GM21786 (cell line): ENCODE results near the gene DUSP22.
"Not testable (repeated sequence)": the region's sequence is repeated elsewhere in the genome, so short reads cannot be mapped to it uniquely, and the experiment has no call there.

Experiments
- ATAC-seq: cut with Tn5 transposase; IDR thresholded peaks from one replicate; pipeline ENCODE4 v1.9.1; 2021; ENCODE audit not compliant: unreplicated experiment

DUSP22 gene

GRCh38 chr6:291697-292505, at the start of gene DUSP22:
Gene DUSP22 (plus strand): TSS chr6:292487. CDS start chr6:292540, 53 bp downstream.
- ATAC-seq, result peak; percentile 33

DNA sequence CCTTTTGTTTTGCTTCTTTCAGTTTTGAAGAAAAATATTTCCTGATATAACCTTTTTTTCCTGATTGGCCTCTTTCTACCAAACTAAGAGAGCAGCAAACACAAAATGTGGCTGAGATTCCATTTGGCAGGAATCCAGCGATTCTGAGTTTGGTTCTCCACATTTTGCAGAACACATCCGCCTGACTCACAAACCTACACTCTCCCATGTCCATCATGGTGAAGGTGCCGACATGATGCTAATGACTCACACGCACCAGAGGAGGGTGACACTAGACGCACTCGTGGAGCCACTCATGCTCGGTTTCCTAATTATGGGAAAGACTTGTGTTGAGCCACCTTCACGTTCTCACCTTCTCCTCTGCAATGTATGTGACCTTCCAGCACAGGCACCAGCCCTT, 45.9 kb upstream of the DUSP22 start:
- no peak for ATAC-seq

DNA sequence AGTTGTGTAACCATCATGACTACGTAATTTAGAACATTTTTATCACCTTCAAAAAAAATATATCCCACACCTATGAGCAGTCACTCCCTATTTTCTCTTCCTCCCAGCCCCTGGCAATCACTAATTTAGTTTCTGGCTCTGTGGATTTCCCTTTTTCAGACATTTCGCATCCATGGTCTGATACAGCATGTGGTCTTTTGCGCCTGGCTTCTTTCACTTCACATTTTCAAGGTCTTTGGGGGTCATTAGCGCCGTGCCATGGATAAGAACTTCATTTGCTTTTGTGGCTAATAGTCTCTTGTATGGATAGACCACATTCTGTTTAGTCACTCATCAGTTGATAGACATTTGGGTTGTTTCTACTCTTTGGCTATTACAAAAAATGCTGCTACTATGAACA, 44.9 kb upstream of the DUSP22 start:
- ATAC-seq, result no peak

- ATAC-seq, result not testable (repeated sequence)
Measured at GRCh38 chr6:248046-248445, 44.2 kb upstream of the DUSP22 start.

GRCh38 chr6:250676-251075, 41.6 kb upstream of the DUSP22 start:
- no peak for ATAC-seq

GRCh38 chr6:251920-252319, 40.4 kb upstream of the DUSP22 start:
- peak; percentile 49 for ATAC-seq

DNA sequence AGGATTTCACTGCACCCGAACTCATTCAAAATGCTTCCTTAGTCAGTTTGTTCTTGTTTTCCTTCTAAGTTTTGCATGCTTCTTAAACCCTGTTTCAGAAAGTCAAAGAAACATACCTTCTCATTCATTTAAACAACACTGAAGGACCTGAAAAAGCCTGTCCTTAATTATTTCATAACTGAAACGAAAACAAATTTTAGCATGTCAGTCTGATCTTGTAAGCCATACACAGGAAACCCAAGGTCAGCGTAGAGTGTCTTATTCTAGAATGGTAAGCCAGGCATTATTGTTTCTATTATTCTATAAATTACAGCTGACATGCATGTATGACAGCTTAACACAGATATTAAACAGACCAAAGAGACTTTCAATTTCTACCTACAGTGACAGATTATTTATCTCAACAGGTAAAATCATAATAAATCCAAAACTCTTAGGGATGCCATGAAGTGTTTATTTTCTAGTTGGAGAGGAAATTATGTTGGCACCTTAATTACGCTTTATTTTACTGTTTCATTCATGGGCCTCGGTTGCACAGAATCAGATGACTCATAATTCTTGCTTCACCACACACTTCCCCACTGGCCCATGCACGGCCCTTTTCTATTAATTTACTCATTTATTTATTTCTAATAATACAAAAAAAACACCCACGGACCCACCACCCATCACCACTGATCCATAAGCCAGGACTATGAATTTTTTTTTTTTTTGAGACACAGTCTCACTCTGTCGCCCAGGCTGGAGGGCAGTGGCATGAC, 39.3 kb upstream of the DUSP22 start:
- ATAC-seq, result no peak

- no peak for ATAC-seq
Measured at GRCh38 chr6:254016-254415, 38.3 kb upstream of the DUSP22 start.

- ATAC-seq, result no peak
Measured at GRCh38 chr6:255041-255750, 37.1 kb upstream of the DUSP22 start.

DNA sequence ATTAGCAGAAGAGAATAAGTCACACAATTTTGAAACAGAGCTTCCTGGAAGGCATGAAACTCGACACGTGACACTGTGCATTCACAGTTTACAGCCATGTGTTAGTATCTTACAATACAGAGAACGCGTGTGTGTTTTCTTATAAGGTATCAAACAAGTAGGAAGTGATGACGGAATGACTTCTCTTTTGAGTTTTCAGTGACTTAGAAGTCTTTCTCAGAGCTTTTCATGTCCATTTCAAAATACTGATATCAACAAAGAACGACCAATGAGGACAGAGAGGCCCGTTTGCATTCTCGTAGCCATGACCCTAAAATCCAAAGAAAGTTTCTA, 36.6 kb upstream of the DUSP22 start:
- no peak for ATAC-seq

DNA sequence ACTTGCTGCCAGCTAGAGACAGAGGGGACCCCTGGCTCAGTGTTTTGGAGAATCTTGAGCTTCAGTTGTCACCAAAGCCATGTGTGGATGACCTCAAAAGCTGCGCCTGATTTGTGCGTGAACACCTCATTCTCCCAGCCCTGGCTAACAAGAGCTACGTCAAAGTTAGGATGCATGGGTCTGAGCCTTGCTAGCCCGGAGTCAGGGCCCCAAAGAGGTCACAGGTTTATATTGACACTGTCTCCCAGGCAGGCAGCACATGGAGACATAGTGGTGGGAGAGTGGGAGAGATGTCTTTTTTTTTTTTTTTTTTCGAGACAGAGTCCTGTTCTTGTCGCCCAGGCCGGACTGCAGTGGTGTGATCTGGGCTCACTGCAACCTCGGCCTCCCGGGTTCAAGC, 36.1 kb upstream of the DUSP22 start:
- ATAC-seq, result no peak

DNA sequence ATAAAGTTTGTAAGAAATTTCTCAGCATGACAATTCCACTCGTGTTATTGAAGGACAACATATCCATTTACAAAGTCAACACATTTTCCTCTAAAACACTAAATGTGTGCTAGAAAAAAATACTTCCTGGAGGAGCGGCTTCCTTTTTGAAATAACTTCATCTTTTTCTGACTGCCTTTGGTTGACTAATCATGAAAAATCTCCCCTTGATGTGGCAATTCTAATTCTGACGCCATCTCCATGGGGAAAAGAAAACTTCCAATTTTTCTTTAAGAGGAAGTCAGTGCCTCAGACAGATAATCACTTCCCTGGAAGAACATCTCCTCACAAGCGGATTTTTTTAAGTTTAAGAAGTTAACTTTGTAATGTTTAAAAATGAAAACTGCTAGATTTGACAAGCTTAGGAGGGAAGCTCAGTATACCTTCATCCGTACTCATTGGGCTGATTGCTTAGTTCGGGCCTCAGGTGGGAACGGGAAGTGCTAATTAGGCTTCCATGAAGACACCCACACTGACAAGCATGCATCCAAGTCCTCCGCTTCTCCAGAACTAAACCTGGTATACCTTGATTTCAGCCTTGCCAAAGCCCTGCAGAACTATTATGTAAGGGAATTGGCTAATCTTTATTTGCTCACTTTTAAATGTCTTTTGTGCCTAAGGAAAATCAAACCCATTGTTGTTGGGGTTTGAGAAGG, 35.1 kb upstream of the DUSP22 start:
- ATAC-seq, result no peak

DNA sequence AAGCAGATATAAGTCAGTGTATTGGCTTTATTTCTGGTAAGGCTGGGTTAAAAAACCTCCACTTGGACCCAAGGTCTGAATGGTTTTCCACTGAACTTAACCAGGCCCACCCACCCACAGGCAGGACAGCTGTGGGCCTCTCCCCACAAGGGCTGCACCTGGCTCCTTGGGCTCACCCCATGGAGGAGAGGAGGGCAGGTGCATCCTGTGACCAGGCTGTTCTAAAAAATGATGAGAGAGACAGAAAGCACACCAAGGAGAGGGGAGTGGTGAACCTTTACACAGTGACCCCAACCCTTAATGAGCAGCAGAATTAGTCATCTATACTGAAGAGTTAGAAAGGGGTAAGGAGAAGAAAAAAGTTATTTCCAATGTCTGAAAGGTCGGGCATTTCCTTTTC, 34.5 kb upstream of the DUSP22 start:
- ATAC-seq, result no peak

DNA sequence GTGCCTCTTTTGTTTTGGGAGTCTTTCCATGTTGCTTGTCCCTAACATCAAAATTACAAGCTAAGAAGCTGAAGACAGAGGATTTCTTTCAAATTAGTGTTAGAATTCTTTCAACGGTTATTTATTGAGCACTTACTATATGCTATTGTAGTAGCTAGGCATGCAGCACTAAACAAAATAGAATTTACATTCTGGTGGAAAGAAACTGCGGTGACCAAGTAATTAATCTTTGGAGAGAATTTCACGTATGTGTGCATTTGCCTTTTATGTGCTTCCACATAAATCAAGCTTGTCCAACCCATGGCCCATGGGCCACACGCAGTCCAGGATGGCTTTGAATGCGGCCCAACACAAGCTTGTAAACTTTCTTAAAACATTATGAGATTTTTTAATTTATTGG, 33.0 kb upstream of the DUSP22 start:
- ATAC-seq, result no peak

DNA sequence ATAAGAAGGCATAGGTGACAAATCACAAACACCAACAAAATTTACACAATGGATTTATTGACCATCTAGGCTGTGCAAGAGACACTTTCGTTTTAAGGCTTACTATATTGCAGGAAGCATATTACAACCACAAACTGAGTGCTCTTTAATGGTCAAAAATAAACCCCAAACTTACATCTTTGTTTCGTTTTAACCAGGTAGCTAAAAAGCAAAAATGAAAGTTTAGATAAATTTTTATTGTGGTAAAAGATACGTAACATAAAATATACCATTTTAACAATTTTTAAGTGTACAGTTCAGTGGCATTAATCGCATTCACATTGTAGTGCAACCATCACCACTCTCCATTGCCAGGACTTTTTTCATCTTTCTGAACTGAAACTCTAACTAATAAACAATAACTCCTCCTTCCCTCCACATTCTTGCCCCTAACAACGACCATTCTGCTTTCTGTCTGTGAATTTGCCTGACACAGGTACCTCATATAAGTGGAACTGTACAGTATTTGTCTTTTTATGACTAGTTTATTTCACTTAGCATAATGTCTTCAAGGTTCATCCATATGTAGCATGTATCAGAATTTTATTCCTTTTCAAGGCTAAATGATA, 32.3 kb upstream of the DUSP22 start:
- peak; percentile 87 for ATAC-seq

DNA sequence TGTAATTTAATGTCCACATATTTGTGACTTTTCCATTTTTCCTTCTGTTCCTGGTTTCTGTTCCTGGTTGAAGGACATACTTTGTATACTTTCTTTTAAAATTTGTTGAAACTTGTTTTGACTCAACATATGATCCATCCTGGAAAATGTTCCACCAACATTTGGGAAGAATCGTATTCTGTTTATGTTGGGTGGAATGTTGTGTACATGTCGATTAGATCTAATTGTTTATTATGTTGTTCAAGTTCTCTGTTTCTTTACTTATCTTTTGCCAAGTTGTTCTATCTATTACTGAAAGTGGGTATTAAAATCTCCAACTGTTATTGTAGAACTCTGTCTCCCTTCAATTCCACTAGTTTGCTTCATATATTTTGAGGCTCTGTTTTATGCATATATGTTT, 27.7 kb upstream of the DUSP22 start:
- ATAC-seq, result no peak

GRCh38 chr6:268394-268935, 23.8 kb upstream of the DUSP22 start:
- ATAC-seq, result no peak

- ATAC-seq, result no peak
Measured at GRCh38 chr6:273551-274058, 18.7 kb upstream of the DUSP22 start.

GRCh38 chr6:277746-278145, 14.5 kb upstream of the DUSP22 start:
- no peak for ATAC-seq

DNA sequence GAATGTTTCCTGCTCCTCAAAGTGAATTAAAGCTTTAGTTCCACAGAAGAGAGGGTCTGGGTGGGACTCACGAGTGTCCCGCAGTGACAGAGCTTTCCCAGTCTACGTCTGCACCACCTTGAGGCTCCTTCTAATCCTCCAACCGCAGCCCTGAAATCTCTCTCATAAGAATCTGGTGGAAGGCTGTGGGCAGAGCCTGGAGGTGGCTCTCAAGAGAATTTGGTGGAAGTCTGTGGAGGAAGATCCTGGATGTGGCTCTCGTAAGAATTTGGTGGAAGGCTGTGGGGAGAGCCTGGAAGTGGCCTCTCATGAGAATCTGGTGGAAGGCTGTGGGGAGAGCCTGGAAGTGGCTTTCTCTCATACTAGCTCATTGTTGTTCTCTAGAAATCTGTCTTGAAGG, 13.8 kb upstream of the DUSP22 start:
- no peak for ATAC-seq
